H1 (cell line): Measurements from ENCODE around the gene NAPG. TPM values are rescaled to one million over a fixed set of nuclear protein-coding genes. Genes with fewer than 3 reads are reported as not detected.

Experiments used
- CTCF ChIA-PET: fragments of 300-600 bp; sonication (Branson Sonifier 250); formaldehyde crosslinking; loops from one replicate; lab custom pipeline; 2021; ENCODE audit not compliant: partially characterized antibody; lab: Charles Lee
- POLR2A ChIA-PET: fragments of 300-600 bp; sonication (Branson Sonifier 250); formaldehyde crosslinking; loops from one replicate; lab custom pipeline; 2021; ENCODE audit warnings: inconsistent platforms; ENCODE audit not compliant: partially characterized antibody; lab: Charles Lee
- DNase-seq, 2 experiments: peaks; one replicate each; pipeline versions ENCODE4 v3.0.0 to v3.0.0-alpha.2; 2010 to 2022; ENCODE audit warnings: low spot score in 2 of 2, low read depth in 1 of 2, mixed read lengths in 1 of 2
- FAIRE-seq: peaks from 2 replicates; lab custom pipeline; 2011; peaks lifted over from hg19 to GRCh38; lab: Jason Lieb, UNC
- H2AFZ ChIP-seq: 2 replicates; pipeline ENCODE4 v1.8.1; 2012; ENCODE audit warnings: low read length, inconsistent platforms
- H2AK5ac ChIP-seq: 2 replicates; pipeline ENCODE4 v1.6.1; 2013; ENCODE audit warnings: low read depth, low read length
- H2BK120ac ChIP-seq: replicated peaks from 2 replicates; pipeline ENCODE3; 2013; ENCODE audit warnings: low read depth, low read length, inconsistent platforms
- H2BK12ac ChIP-seq: 2 replicates; pipeline ENCODE4 v1.6.1; 2013; ENCODE audit warnings: low read depth, low read length
- H2BK15ac ChIP-seq: 2 replicates; pipeline ENCODE4 v1.6.1; 2013; ENCODE audit warnings: low read length
- H2BK20ac ChIP-seq: 2 replicates; pipeline ENCODE4 v1.6.1; 2013; ENCODE audit warnings: low read length
- H2BK5ac ChIP-seq: 2 replicates; pipeline ENCODE4 v1.6.1; 2013; ENCODE audit warnings: low read depth, low read length
- H3K14ac ChIP-seq: 2 replicates; pipeline ENCODE4 v1.6.1; 2013; ENCODE audit warnings: inconsistent platforms; ENCODE audit not compliant: insufficient read length
- H3K18ac ChIP-seq: 2 replicates; pipeline ENCODE4 v1.6.1; 2013; ENCODE audit warnings: low read length; ENCODE audit errors: extremely low read depth
- H3K23ac ChIP-seq: 2 replicates; pipeline ENCODE4 v1.6.1; 2013; ENCODE audit warnings: inconsistent platforms; ENCODE audit not compliant: insufficient read length
- H3K23me2 ChIP-seq: 2 replicates; pipeline ENCODE4 v1.6.1; 2013; ENCODE audit warnings: low read depth, low read length
- H3K27ac ChIP-seq: 2 replicates; pipeline ENCODE4 v1.6.1; 2011; ENCODE audit warnings: low read depth, low read length, inconsistent platforms
- H3K27me3 ChIP-seq, 4 experiments: replicated peaks in 1 of 4; 1 replicate in 1 of 4; 2 replicates in 3 of 4; pipeline versions ENCODE4 v1.6.1 to v1.8.1; 2011 to 2013; ENCODE audit warnings: low read length in 3 of 4, mild to moderate bottlenecking in 3 of 4, inconsistent platforms in 2 of 4, mixed read lengths in 2 of 4, moderate library complexity in 1 of 4; ENCODE audit not compliant: control insufficient read depth in 3 of 4, insufficient read depth in 3 of 4; ENCODE audit errors: extremely low read depth in 1 of 4
- H3K36me3 ChIP-seq, 4 experiments: 2 replicates each; pipeline versions ENCODE4 v1.6.1 to v1.8.1; 2011 to 2013; ENCODE audit warnings: mild to moderate bottlenecking in 4 of 4, low read length in 3 of 4, moderate library complexity in 2 of 4, control low read depth in 1 of 4, inconsistent platforms in 1 of 4; ENCODE audit not compliant: insufficient read depth in 4 of 4, control insufficient read depth in 2 of 4
- H3K4ac ChIP-seq: replicated peaks from 2 replicates; pipeline ENCODE3; 2013; ENCODE audit warnings: low read length, low read depth, mixed read lengths, inconsistent platforms; ENCODE audit not compliant: insufficient read length
- H3K4me1 ChIP-seq, 4 experiments: replicated peaks in 1 of 4; 1 replicate in 1 of 4; 2 replicates in 3 of 4; pipeline versions ENCODE4 v1.6.1 to v1.8.1; 2011 to 2013; ENCODE audit warnings: low read length in 3 of 4, inconsistent platforms in 2 of 4, mixed read lengths in 1 of 4; ENCODE audit not compliant: insufficient read depth in 4 of 4, control insufficient read depth in 3 of 4
- H3K4me2 ChIP-seq, 2 experiments: 2 replicates each; pipeline versions ENCODE4 v1.6.1 to v1.8.1; 2011 to 2013; ENCODE audit warnings: low read depth in 2 of 2, low read length in 2 of 2, control low read depth in 1 of 2, inconsistent platforms in 1 of 2, mild to moderate bottlenecking in 1 of 2; ENCODE audit not compliant: insufficient read depth in 1 of 2
- H3K4me3 ChIP-seq, 4 experiments: fragments of 200-600, 300-600 bp in 1 of 4; sonication (generic), shearing (Covaris generic), sonication (Bioruptor Twin) in 1 of 4; 2 replicates each; pipeline versions ENCODE4 v1.5.1 to v1.8.1; 2011 to 2016; ENCODE audit warnings: low read length in 4 of 4, low read depth in 3 of 4, control low read depth in 2 of 4, inconsistent platforms in 2 of 4, mild to moderate bottlenecking in 2 of 4, mixed read lengths in 1 of 4, moderate library complexity in 1 of 4; ENCODE audit not compliant: insufficient read depth in 2 of 4; ENCODE audit errors: extremely low read depth in 1 of 4
- H3K56ac ChIP-seq: replicated peaks from 2 replicates; pipeline ENCODE3; 2013; ENCODE audit warnings: low read depth, mild to moderate bottlenecking, mixed read lengths, low read length, inconsistent platforms; ENCODE audit not compliant: insufficient read length
- H3K79me1 ChIP-seq: 2 replicates; pipeline ENCODE4 v1.6.1; 2013; ENCODE audit warnings: low read depth, low read length, control low read depth
- H3K79me2 ChIP-seq, 2 experiments: 2 replicates each; pipeline versions ENCODE4 v1.6.1 to v1.8.1; 2012 to 2013; ENCODE audit warnings: low read length in 2 of 2, mild to moderate bottlenecking in 2 of 2, inconsistent platforms in 1 of 2; ENCODE audit not compliant: insufficient read depth in 2 of 2, control insufficient read depth in 1 of 2
- H3K9ac ChIP-seq, 4 experiments: replicated peaks in 1 of 4; 1 replicate in 1 of 4; 2 replicates in 3 of 4; pipeline versions ENCODE4 v1.6.1 to v1.8.1; 2011 to 2013; ENCODE audit warnings: low read depth in 3 of 4, low read length in 3 of 4, control low read depth in 2 of 4, mild to moderate bottlenecking in 2 of 4, moderate library complexity in 2 of 4, inconsistent platforms in 1 of 4; ENCODE audit errors: extremely low read depth in 1 of 4
- H3K9me3 ChIP-seq, 2 experiments: 2 replicates each; pipeline versions ENCODE4 v1.6.1 to v1.8.1; 2012 to 2013; ENCODE audit warnings: mild to moderate bottlenecking in 2 of 2, moderate library complexity in 2 of 2, control low read depth in 1 of 2, inconsistent platforms in 1 of 2, low read depth in 1 of 2, low read length in 1 of 2, mixed read lengths in 1 of 2; ENCODE audit not compliant: insufficient read depth in 2 of 2
- H4K20me1 ChIP-seq, 2 experiments: replicated peaks in 1 of 2; 2 replicates each; pipeline versions ENCODE3 to v1.8.1; 2011 to 2013; ENCODE audit warnings: inconsistent platforms in 2 of 2, low read length in 2 of 2, mild to moderate bottlenecking in 1 of 2; ENCODE audit not compliant: insufficient read depth in 2 of 2, control insufficient read depth in 1 of 2
- H4K5ac ChIP-seq: 2 replicates; pipeline ENCODE4 v1.6.1; 2013; ENCODE audit warnings: low read length, low read depth, mixed read lengths, inconsistent platforms; ENCODE audit not compliant: insufficient read length
- H4K8ac ChIP-seq: 2 replicates; pipeline ENCODE4 v1.8.0; 2013; ENCODE audit warnings: mild to moderate bottlenecking, moderate library complexity, low read length, inconsistent platforms; ENCODE audit not compliant: insufficient read depth; ENCODE audit errors: extremely low read depth
- H4K91ac ChIP-seq: replicated peaks from 2 replicates; pipeline ENCODE3; 2013; ENCODE audit warnings: low read length, mixed read lengths, inconsistent platforms; ENCODE audit not compliant: insufficient read length
- BRCA1 ChIP-seq: IDR thresholded peaks from 2 replicates; pipeline ENCODE4 v1.6.1; 2012; ENCODE audit warnings: low read depth, low read length, improper control_type of control experiment
- CBX8 ChIP-seq: fragments of 300-800, 300-1000 bp; sonication (generic); IDR thresholded peaks from 2 replicates; pipeline ENCODE4 v1.7.1; 2016; ENCODE audit warnings: low read depth, low read length, borderline replicate concordance
- WGBS, 2 experiments: shearing (Covaris generic) in 1 of 2; methylation state at CpG; one replicate each; pipeline versions ENCODE4 v1.1.6 to v1.1.7; 2013 to 2015; ENCODE audit warnings: low lambda C conversion rate in 2 of 2, mixed read lengths in 2 of 2, inconsistent platforms in 1 of 2, low coverage in 1 of 2, missing lambda C conversion rate in 1 of 2; ENCODE audit not compliant: insufficient replicate concordance in 2 of 2, insufficient coverage in 1 of 2, insufficient read length in 1 of 2; ENCODE audit errors: extremely low coverage in 1 of 2, missing lambda C conversion rate in 1 of 2; 5-methylcytosine and 5-hydroxymethylcytosine counted together
- polyA plus RNA-seq, 7 experiments: library from polyadenylated mRNA; depleted of rRNA in 3 of 7; stranded (reverse) in 5 of 7; unstranded in 2 of 7; fragments of >200 nt in 5 of 7; fragments of 200-250 nt in 2 of 7; gene quantifications; 1 replicate in 5 of 7; 2 replicates in 1 of 7; 4 replicates in 1 of 7; pipeline versions ENCODE4 v1.2.1 to v1.2.3, GENCODE V29; 2011 to 2013; ENCODE audit warnings: missing spikeins in 2 of 7, mixed read lengths in 2 of 7
- total RNA-seq: library from RNA; stranded (reverse); fragmentation: NEBNext Ultra II Directional; extraction: Animal tissue kit (Norgen Biotek cat#: 25700); gene quantifications from 2 replicates; pipeline ENCODE4 v1.2.1, GENCODE V29; 2021

NAPG gene
- total and polyA plus RNA-seq, 2 of the 8 experiments (the other 6 are each of a cell fraction or from before 2014, with no cell fraction given): 8.0 to 23.5 TPM

GRCh38 chr18:10565835-10566234, 40.0 kb downstream of the NAPG start:
- H2AK5ac ChIP-seq: no peak overlapping the region
- H3K27me3 ChIP-seq: no peaks in the 10 kb centered on the region
- no peaks in the 10 kb centered on the region for H3K36me3 ChIP-seq
- FAIRE-seq: no peak
- H2BK12ac ChIP-seq: no peak overlapping the region
- no peak overlapping the region for H3K4me2 ChIP-seq
- no peak overlapping the region for H3K23ac ChIP-seq
- no peak overlapping the region for H2BK15ac ChIP-seq
- H3K27ac ChIP-seq: no peak overlapping the region
- H3K9me3 ChIP-seq: no peaks in the 10 kb centered on the region
- no peak overlapping the region for H3K56ac ChIP-seq
- TF ChIP-seq BRCA1 (no peak), CBX8 (no peak)
- H3K79me2 ChIP-seq: no peaks in the 10 kb centered on the region
- no peaks in the 10 kb centered on the region for H3K4me1 ChIP-seq
- H4K8ac ChIP-seq: no peak overlapping the region
- no peak overlapping the region for H3K18ac ChIP-seq
- no peak overlapping the region for H2BK120ac ChIP-seq
- H4K5ac ChIP-seq: no peak overlapping the region
- H3K4me3 ChIP-seq: no peak overlapping the region
- no peaks in the 10 kb centered on the region for H4K20me1 ChIP-seq
- H3K4ac ChIP-seq: no peak overlapping the region
- no peak overlapping the region for H2AFZ ChIP-seq
- no peak for DNase-seq
- H3K14ac ChIP-seq: no peak overlapping the region
- no peaks in the 10 kb centered on the region; the same call in 1 of the 2 replicates for H3K79me1 ChIP-seq
- H2BK20ac ChIP-seq: no peak overlapping the region
- WGBS, 2 experiments: 93% methylated on average over 5 of the region's 5 CpGs; no CpG with 5 or more reads in 1 of the 2 experiments
- CTCF ChIA-PET: no interaction called here
- no peaks in the 10 kb centered on the region for H3K23me2 ChIP-seq
- no peak overlapping the region for H2BK5ac ChIP-seq
- H3K9ac ChIP-seq: no peak overlapping the region
- no peak overlapping the region for H4K91ac ChIP-seq
- POLR2A ChIA-PET: no interaction called here
